Fibroblast of lung (primary cell): ENCODE results near the gene EGFL6.

Experiments
- CTCF ChIP-seq, 2 donors: IDR thresholded peaks in 1 of 2; conservative IDR thresholded peaks in 1 of 2; 1 replicate in 1 of 2; 2 replicates in 1 of 2; pipeline ENCODE4 v1.5.1; 2011 to 2012; ENCODE audit warnings: low read length in 2 of 2, control low read depth in 1 of 2, inconsistent platforms in 1 of 2, low read depth in 1 of 2, mild to moderate bottlenecking in 1 of 2
- EZH2 ChIP-seq: IDR thresholded peaks from 2 replicates; pipeline ENCODE4 v1.5.1; 2012; ENCODE audit warnings: low read length, control low read depth, mild to moderate bottlenecking; ENCODE audit errors: missing control alignments

- TF ChIP-seq CTCF (conservative IDR thresholded peaks at IDR 0.05 in 1 of 2, IDR thresholded peaks at IDR 0.05 in 1 of 2; ENCODE audit: low read depth in 1 of 2, low read length in 2 of 2) (no peak), EZH2 (no peak)
These were observed 78.4 kb downstream of the EGFL6 start for GRCh38 chrX:13647709-13648212.
